ENCODE results near the gene HMCN2. TPM values are rescaled to one million over a fixed set of nuclear protein-coding genes. Genes with fewer than 3 reads are reported as not detected.

The HMCN2 gene
- total RNA-seq, 1 experiment from 2014 or later = 1.6 TPM

GRCh38 chr9:130288393-130288792 lies 22.8 kb downstream of the HMCN2 start:
- Histone ChIP-seq H3K4me1 (replicated peaks; ENCODE audit: insufficient read depth) (no peaks in the 10 kb centered on the region), H2AFZ (no peak overlapping the region), H3F3A (ENCODE audit: insufficient read depth, low read depth) (no peaks in the 10 kb centered on the region), H3K4me3 (no peak overlapping the region), H3K9me3 (ENCODE audit: insufficient read depth, low read depth) (no peaks in the 10 kb centered on the region), H3K4me2 (no peak overlapping the region), H3K27ac (no peak overlapping the region), H4K20me1 (ENCODE audit: insufficient read depth) (no peaks in the 10 kb centered on the region; the same call in 1 of the 2 replicates), H3K36me3 (ENCODE audit: low read depth) (no peaks in the 10 kb centered on the region), H3K79me2 (ENCODE audit: low read depth) (no peaks in the 10 kb centered on the region), H3K9me2 (ENCODE audit: insufficient read depth) (no peaks in the 10 kb centered on the region), H3K27me3 (ENCODE audit: insufficient read depth, low read depth) (peaks cover 88% of the 10 kb centered on the region)
- intact Hi-C loops (cut with micrococcal nuclease; ENCODE audit: unreplicated experiment) = no loop called here
- no peak for DNase-seq
- ChIA-PET POLR2A (ENCODE audit: unreplicated experiment) (no interaction called here), CTCF (no interaction called here)
- TF ChIP-seq, protein P1, sequence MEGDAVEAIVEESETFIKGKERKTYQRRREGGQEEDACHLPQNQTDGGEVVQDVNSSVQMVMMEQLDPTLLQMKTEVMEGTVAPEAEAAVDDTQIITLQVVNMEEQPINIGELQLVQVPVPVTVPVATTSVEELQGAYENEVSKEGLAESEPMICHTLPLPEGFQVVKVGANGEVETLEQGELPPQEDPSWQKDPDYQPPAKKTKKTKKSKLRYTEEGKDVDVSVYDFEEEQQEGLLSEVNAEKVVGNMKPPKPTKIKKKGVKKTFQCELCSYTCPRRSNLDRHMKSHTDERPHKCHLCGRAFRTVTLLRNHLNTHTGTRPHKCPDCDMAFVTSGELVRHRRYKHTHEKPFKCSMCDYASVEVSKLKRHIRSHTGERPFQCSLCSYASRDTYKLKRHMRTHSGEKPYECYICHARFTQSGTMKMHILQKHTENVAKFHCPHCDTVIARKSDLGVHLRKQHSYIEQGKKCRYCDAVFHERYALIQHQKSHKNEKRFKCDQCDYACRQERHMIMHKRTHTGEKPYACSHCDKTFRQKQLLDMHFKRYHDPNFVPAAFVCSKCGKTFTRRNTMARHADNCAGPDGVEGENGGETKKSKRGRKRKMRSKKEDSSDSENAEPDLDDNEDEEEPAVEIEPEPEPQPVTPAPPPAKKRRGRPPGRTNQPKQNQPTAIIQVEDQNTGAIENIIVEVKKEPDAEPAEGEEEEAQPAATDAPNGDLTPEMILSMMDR (conservative IDR thresholded peaks at IDR 0.05) = no peak
- TF ChIP-seq EZH2 (IDR thresholded peaks at IDR 0.05; ENCODE audit: low read depth) = no peak
- BruUV-seq (replicated peaks) = no TSS peak

GRCh38 chr9:130288926-130289690 lies 23.5 kb downstream of the HMCN2 start:
- H4K20me1 ChIP-seq (ENCODE audit: insufficient read depth) = no peaks in the 10 kb centered on the region; the same call in 1 of the 2 replicates
- peaks cover 88% of the 10 kb centered on the region for H3K27me3 ChIP-seq (ENCODE audit: insufficient read depth, low read depth)
- no peak overlapping the region for H3K4me2 ChIP-seq
- no peaks in the 10 kb centered on the region for H3F3A ChIP-seq (ENCODE audit: insufficient read depth, low read depth)
- H3K9me2 ChIP-seq (ENCODE audit: insufficient read depth) = no peaks in the 10 kb centered on the region
- POLR2A ChIA-PET (ENCODE audit: unreplicated experiment) = no interaction called here
- H3K79me2 ChIP-seq (ENCODE audit: low read depth) = no peaks in the 10 kb centered on the region
- TF ChIP-seq, protein P1 (conservative IDR thresholded peaks at IDR 0.05) = no peak
- TF ChIP-seq EZH2 (IDR thresholded peaks at IDR 0.05; ENCODE audit: low read depth) = no peak
- no peak overlapping the region for H2AFZ ChIP-seq
- BruUV-seq (replicated peaks) = no TSS peak
- no peak overlapping the region for H3K27ac ChIP-seq
- CTCF ChIA-PET = no interaction called here
- H3K4me3 ChIP-seq = no peak overlapping the region
- no peaks in the 10 kb centered on the region for H3K36me3 ChIP-seq (ENCODE audit: low read depth)
- H3K9me3 ChIP-seq (ENCODE audit: insufficient read depth, low read depth) = no peaks in the 10 kb centered on the region
- no peak for DNase-seq
- intact Hi-C loops (cut with micrococcal nuclease; ENCODE audit: unreplicated experiment) = no loop called here
- H3K4me1 ChIP-seq (replicated peaks; ENCODE audit: insufficient read depth) = no peaks in the 10 kb centered on the region

GRCh38 chr9:130289711-130290241 lies 24.2 kb downstream of the HMCN2 start:
- H3K9me2 ChIP-seq (ENCODE audit: insufficient read depth) = no peaks in the 10 kb centered on the region
- H3K79me2 ChIP-seq (ENCODE audit: low read depth) = no peaks in the 10 kb centered on the region
- POLR2A ChIA-PET (ENCODE audit: unreplicated experiment) = no interaction called here
- H2AFZ ChIP-seq = no peak overlapping the region
- no TSS peak for BruUV-seq (replicated peaks)
- H3K27me3 ChIP-seq (ENCODE audit: insufficient read depth, low read depth) = peaks cover 88% of the 10 kb centered on the region
- no peak overlapping the region for H3K4me3 ChIP-seq
- intact Hi-C loops (cut with micrococcal nuclease; ENCODE audit: unreplicated experiment) = no loop called here
- H3F3A ChIP-seq (ENCODE audit: insufficient read depth, low read depth) = no peaks in the 10 kb centered on the region
- no peak for DNase-seq
- no peaks in the 10 kb centered on the region for H3K36me3 ChIP-seq (ENCODE audit: low read depth)
- no peaks in the 10 kb centered on the region; the same call in 1 of the 2 replicates for H4K20me1 ChIP-seq (ENCODE audit: insufficient read depth)
- no peaks in the 10 kb centered on the region for H3K4me1 ChIP-seq (replicated peaks; ENCODE audit: insufficient read depth)
- H3K27ac ChIP-seq = no peak overlapping the region
- TF ChIP-seq EZH2 (IDR thresholded peaks at IDR 0.05; ENCODE audit: low read depth) = no peak
- TF ChIP-seq, protein P1 (conservative IDR thresholded peaks at IDR 0.05) = no peak
- H3K9me3 ChIP-seq (ENCODE audit: insufficient read depth, low read depth) = no peaks in the 10 kb centered on the region
- CTCF ChIA-PET = no interaction called here
- H3K4me2 ChIP-seq = no peak overlapping the region
